Epithelial cell of prostate (primary cell): ENCODE results near the gene CYB561D1.
A peak's percentile ranks its signal among the peaks of the same experiment; 100 is the strongest.

Experiments
- DNase-seq: peaks from one replicate; pipeline ENCODE4 v3.0.0-alpha.2; 2011; ENCODE audit warnings: low read depth, low spot score
- H3K27ac ChIP-seq: fragments of 450-650 bp; 2 replicates; pipeline ENCODE4 v1.5.1; 2017; ENCODE audit warnings: mild to moderate bottlenecking

The CYB561D1 gene

DNA sequence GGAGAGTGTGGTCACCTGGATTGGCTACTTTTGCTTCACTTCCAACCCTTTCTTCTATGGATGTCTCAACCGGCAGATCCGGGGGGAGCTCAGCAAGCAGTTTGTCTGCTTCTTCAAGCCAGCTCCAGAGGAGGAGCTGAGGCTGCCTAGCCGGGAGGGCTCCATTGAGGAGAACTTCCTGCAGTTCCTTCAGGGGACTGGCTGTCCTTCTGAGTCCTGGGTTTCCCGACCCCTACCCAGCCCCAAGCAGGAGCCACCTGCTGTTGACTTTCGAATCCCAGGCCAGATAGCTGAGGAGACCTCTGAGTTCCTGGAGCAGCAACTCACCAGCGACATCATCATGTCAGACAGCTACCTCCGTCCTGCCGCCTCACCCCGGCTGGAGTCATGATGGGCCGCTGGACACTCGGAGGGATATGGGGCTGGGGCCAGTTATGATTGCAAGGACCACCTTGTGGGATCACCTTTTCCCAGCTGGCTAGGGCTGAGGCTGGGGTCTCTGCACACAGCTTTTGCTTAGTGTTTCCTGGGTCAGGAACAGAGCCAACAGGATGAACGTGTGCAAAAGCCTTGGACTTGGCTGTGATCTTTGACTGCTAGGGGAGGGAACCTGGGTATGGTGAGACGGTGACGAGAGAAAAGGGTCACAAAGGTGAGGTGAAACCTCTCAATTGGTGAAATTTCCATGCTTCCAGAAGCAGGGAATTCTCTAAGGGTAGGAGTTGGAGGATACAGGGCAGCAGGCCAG, 50.3 kb downstream of the CYB561D1 start:
- no peak for DNase-seq
- no peak overlapping the region for H3K27ac ChIP-seq

DNA sequence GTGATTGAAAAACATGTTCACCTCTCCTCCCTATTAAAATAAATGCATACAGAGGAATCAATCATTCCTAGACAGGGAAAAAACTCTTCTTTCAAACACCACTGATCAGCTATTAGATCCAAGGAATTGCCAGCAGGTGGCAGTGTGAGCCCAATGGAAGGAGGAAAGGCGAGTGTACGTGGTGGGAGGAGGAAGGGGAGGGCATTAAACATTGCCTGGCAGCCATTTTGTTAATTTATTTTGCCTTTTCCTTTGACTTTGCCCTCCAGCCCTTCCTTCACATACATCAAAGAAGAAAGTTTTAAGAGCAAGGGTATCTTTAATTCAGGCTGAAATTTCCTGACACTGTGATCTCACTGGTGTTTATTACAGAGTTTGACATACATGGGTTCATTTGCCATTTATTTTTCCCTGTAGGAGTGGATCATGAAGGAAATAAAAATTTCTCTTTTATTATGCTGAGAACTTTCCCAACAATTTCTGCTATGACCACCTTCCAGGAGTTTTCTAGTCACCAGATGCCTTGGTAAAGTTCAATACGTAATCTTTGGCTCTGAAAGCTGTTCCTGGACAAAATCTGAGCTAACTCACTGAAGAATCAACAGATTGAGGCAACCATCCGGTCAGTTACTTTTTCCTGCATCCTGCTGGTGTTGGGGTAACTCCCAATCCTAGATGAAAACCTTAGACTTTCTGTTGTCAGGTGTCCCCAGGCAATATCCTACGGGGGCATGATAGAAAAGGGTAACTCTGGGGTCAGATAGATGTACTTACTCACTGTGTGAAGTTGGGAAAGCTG, 52.6 kb downstream of the CYB561D1 start:
- H3K27ac ChIP-seq = peak overlapping the region; percentile 88
- peak; percentile 37 for DNase-seq

DNA sequence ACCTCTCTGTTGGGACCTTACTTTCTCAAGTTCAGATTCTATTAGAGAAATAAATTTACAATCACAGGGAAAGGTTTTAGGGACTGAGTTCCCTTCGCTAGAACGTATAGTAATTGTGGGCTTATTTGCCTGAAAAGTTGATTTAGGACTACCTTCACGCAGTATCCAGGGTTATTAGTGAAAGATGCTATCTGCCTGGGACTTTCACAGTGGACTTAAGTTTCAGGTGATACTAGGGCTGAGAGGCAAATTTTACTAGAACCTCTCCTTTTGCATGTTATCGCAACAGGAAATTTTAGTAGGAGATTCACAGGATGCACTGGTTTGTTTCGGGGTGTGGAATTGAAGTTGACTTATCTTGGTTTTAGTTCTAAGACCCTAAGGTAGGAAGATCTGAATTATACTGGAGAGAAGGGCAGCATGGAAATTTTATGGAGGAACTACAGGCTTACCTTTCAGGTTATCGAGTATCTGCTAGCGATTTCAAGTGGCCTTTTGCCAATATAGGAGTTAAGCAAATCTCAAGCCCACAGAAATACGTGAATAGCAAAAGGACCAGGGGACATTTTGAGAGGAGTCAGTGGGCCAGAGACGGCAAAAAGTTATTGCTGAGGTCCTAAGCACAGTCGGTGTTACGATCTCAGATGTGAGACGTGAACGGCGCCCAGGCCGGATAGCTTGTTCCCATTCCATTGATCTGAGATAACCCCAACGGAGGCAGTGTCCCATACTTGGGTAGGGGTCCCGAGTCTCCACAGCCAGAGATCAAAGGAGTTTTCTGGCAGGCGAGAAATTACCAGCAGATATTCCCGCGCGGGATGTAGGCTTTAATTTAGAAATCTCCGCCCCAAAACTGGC, 53.8 kb downstream of the CYB561D1 start:
- DNase-seq = no peak
- peak overlapping the region; percentile 88 for H3K27ac ChIP-seq

DNA sequence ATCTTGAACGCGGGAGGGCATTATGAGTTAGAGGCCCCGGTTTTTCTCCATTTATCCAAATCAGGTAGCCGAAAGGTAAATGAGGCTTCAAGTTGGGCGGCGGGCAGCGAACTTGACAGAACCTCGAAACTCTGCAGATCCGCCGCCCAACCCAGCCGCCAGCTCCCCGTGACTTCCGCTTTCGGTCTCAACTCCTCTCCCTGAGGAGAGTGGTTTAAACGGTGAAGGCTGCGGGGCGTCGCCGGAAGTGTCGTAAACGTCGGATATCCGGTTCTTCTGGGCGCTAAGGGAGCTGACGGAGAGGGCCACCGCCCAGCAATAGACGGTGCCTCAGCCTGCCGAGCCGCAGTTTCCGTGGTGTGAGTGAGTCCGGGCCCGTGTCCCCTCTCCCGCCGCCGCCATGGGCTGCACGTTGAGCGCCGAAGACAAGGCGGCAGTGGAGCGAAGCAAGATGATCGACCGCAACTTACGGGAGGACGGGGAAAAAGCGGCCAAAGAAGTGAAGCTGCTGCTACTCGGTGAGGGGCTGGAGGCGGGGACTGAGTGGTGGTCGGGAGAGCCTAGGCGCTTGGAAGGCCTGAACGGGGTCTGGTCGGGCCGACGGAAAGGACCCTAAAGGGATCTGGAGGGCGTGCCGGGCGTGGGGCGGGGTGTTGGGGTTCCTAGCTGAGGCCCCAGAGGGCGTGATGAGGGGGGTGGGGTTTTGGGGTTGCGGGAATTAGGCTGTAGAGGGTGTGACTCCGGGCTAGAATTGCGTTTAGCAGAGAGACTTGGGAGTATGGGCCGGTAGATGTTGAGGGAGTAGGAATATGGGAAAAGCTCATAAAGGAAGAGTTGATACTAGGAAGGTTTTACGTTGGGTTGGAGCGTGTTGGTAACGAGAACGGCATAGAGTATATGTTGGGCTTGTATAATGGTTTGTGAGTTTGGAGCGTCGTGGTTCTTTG, 54.7 kb downstream of the CYB561D1 start, which contains the start of gene GNAI3:
Gene GNAI3 (plus strand): TSS at position 295 of the 947 bp plus-strand sequence. CDS start 106 bp downstream, at position 401.
- peak within 1 kb of the TSS; percentile 88 for H3K27ac ChIP-seq
- peak; percentile 92 for DNase-seq
